ENCODE data around the gene MITD1.
"Not testable (repeated sequence)": the region's sequence is repeated elsewhere in the genome, so short reads cannot be mapped to it uniquely, and the experiment has no call there.

MITD1 gene

GRCh38 chr2:99153921-99154604 is 26.8 kb downstream of the MITD1 start:
- DNase-seq, result no peak

GRCh38 chr2:99152199-99152895 is 28.5 kb downstream of the MITD1 start:
- DNase-seq, result no peak

GRCh38 chr2:99150706-99151105 is 30.2 kb downstream of the MITD1 start:
- no peak for DNase-seq

- DNase-seq, result peak; percentile 96
These were observed 39.4 kb downstream of the MITD1 start, which contains the start of gene C2orf15 for GRCh38 chr2:99141110-99142108. Gene C2orf15 (plus strand): TSS chr2:99141707. CDS start chr2:99150559, 8,852 bp downstream.

GRCh38 chr2:99140860-99141109 is 40.1 kb downstream of the MITD1 start:
- no peak for DNase-seq

GRCh38 chr2:99140056-99140859 is 40.6 kb downstream of the MITD1 start:
- DNase-seq, result no peak

GRCh38 chr2:99139003-99139402 is 41.9 kb downstream of the MITD1 start:
- DNase-seq, result no peak

- not testable (repeated sequence) for DNase-seq
These were observed 45.8 kb downstream of the MITD1 start for GRCh38 chr2:99135044-99135556.

- DNase-seq, result no peak
These were observed 52.9 kb downstream of the MITD1 start for GRCh38 chr2:99127981-99128380.
